Stimulated activated memory B cell treated with anti-CD40 and anti-IgM and Interleukin-4, amounts not matched to agents 10 μg/mL and 1 μg/mL and 100 μg/mL, for 72 hours (primary cell): Measurements from ENCODE around the gene PLPP7.
A peak's percentile ranks its signal among the peaks of the same experiment; 100 is the strongest.
"Not testable (repeated sequence)": the region's sequence is repeated elsewhere in the genome, so short reads cannot be mapped to it uniquely, and the experiment has no call there.

Experiments used
- ATAC-seq: fragments of 150-1000 bp; cut with Tn5 transposase; 2 replicates; pipeline ENCODE4 v1.10.0; 2021
- H3K27ac Mint-ChIP-seq: one replicate; pipeline ENCODE4 v1.8.0; 2022; ENCODE audit warnings: mild to moderate bottlenecking, mixed read lengths
- H3K27me3 Mint-ChIP-seq: one replicate; pipeline ENCODE4 v1.8.0; 2022; ENCODE audit warnings: mixed read lengths
- H3K36me3 Mint-ChIP-seq: one replicate; pipeline ENCODE4 v1.8.0; 2022; ENCODE audit warnings: mixed read lengths
- H3K4me1 Mint-ChIP-seq: one replicate; pipeline ENCODE4 v1.8.0; 2022; ENCODE audit warnings: mixed read lengths
- H3K4me3 Mint-ChIP-seq: one replicate; pipeline ENCODE4 v1.8.0; 2022; ENCODE audit warnings: mild to moderate bottlenecking, moderate library complexity, mixed read lengths
- H3K9me3 Mint-ChIP-seq: one replicate; pipeline ENCODE4 v1.8.0; 2022; ENCODE audit warnings: mixed read lengths

Gene PLPP7

GRCh38 chr9:131346559-131346958, 57.0 kb downstream of the PLPP7 start:
- peaks cover 19% of the 10 kb centered on the region for H3K27me3 Mint-ChIP-seq
- H3K27ac Mint-ChIP-seq = no peak overlapping the region
- ATAC-seq = no peak
- peaks cover 12% of the 10 kb centered on the region for H3K4me1 Mint-ChIP-seq
- H3K4me3 Mint-ChIP-seq = no peak overlapping the region
- no peaks in the 10 kb centered on the region for H3K9me3 Mint-ChIP-seq
- no peaks in the 10 kb centered on the region for H3K36me3 Mint-ChIP-seq

- Mint-ChIP-seq H3K36me3 (no peaks in the 10 kb centered on the region), H3K9me3 (no peaks in the 10 kb centered on the region), H3K4me3 (no peak overlapping the region), H3K27ac (no peak overlapping the region), H3K27me3 (peaks cover 15% of the 10 kb centered on the region), H3K4me1 (peaks cover 12% of the 10 kb centered on the region)
- ATAC-seq = no peak
Observed at GRCh38 chr9:131347376-131348020, 58.0 kb downstream of the PLPP7 start.

GRCh38 chr9:131348631-131349521, 59.4 kb downstream of the PLPP7 start:
- no peaks in the 10 kb centered on the region for H3K9me3 Mint-ChIP-seq

GRCh38 chr9:131349522-131349880, 60.0 kb downstream of the PLPP7 start:
- H3K27ac Mint-ChIP-seq = peak overlapping the region; percentile 40
- H3K4me1 Mint-ChIP-seq = peaks cover 12% of the 10 kb centered on the region
- no peaks in the 10 kb centered on the region for H3K9me3 Mint-ChIP-seq
- no peak for ATAC-seq
- no peak overlapping the region for H3K4me3 Mint-ChIP-seq
- peaks cover 9% of the 10 kb centered on the region for H3K27me3 Mint-ChIP-seq
- H3K36me3 Mint-ChIP-seq = no peaks in the 10 kb centered on the region

More at GRCh38 chr9:131348631-131349521, 59.4 kb downstream of the PLPP7 start:
- Mint-ChIP-seq H3K4me1 (peaks cover 12% of the 10 kb centered on the region), H3K27me3 (peaks cover 9% of the 10 kb centered on the region), H3K4me3 (no peak overlapping the region), H3K36me3 (no peaks in the 10 kb centered on the region), H3K27ac (no peak overlapping the region)
- ATAC-seq = no peak

GRCh38 chr9:131349881-131350563, 60.5 kb downstream of the PLPP7 start:
- no peaks in the 10 kb centered on the region for H3K36me3 Mint-ChIP-seq
- H3K27me3 Mint-ChIP-seq = peaks cover 9% of the 10 kb centered on the region
- peak overlapping the region; percentile 56 for H3K4me3 Mint-ChIP-seq
- H3K4me1 Mint-ChIP-seq = peaks cover 12% of the 10 kb centered on the region
- H3K27ac Mint-ChIP-seq = peak overlapping the region; percentile 40
- no peaks in the 10 kb centered on the region for H3K9me3 Mint-ChIP-seq
- ATAC-seq = peak; percentile 94

- peak overlapping the region; percentile 26 for H3K27ac Mint-ChIP-seq
- H3K4me1 Mint-ChIP-seq, H3K4me3 Mint-ChIP-seq, ATAC-seq, H3K9me3 Mint-ChIP-seq, H3K36me3 Mint-ChIP-seq, H3K27me3 Mint-ChIP-seq: not testable (repeated sequence)
Observed at GRCh38 chr9:131356479-131356878, 67.0 kb downstream of the PLPP7 start.

- ATAC-seq = no peak
- peaks cover 10% of the 10 kb centered on the region for H3K4me1 Mint-ChIP-seq
- no peak overlapping the region for H3K4me3 Mint-ChIP-seq
- no peaks in the 10 kb centered on the region for H3K27me3 Mint-ChIP-seq
- H3K36me3 Mint-ChIP-seq = no peaks in the 10 kb centered on the region
- no peaks in the 10 kb centered on the region for H3K9me3 Mint-ChIP-seq
- H3K27ac Mint-ChIP-seq = no peak overlapping the region
Observed at GRCh38 chr9:131358556-131358955, 69.0 kb downstream of the PLPP7 start.
